HepG2 (cell line): ENCODE measurements around the gene TMED6. TPM values are rescaled to one million over a fixed set of nuclear protein-coding genes. Genes with fewer than 3 reads are reported as not detected.

Experiments
- ARID2 ChIP-seq: sonication (generic); formaldehyde crosslinking; IDR thresholded peaks from 2 replicates; pipeline ENCODE4 v1.8.1; 2022; ENCODE audit warnings: mild to moderate bottlenecking, missing genetic modification reagents, borderline replicate concordance
- GABPB1 ChIP-seq: IDR thresholded peaks from 2 replicates; pipeline ENCODE4 v1.6.1; 2016; ENCODE audit warnings: mild to moderate bottlenecking, missing genetic modification reagents, moderate library complexity, missing compliant biosample characterization
- IRX3 ChIP-seq: sonication (generic); formaldehyde crosslinking; IDR thresholded peaks from 2 replicates; pipeline ENCODE4 v1.8.1; 2023; ENCODE audit warnings: mild to moderate bottlenecking, low read depth, missing genetic modification reagents, borderline replicate concordance
- KAT7 ChIP-seq: IDR thresholded peaks from 2 replicates; pipeline ENCODE4 v1.6.1; 2018; ENCODE audit warnings: borderline replicate concordance, missing compliant biosample characterization
- LCORL ChIP-seq, 2 experiments: fragments of 450-650 bp in 1 of 2; sonication (generic) in 1 of 2; formaldehyde crosslinking in 1 of 2; IDR thresholded peaks; 2 replicates each; pipeline versions ENCODE4 v1.5.0 to v1.6.1; 2017 to 2020; ENCODE audit warnings: antibody characterized with exemption in 1 of 2, missing genetic modification reagents in 1 of 2
- PATZ1 ChIP-seq: sonication (generic); formaldehyde crosslinking; IDR thresholded peaks from 2 replicates; pipeline ENCODE4 v1.4.0; 2020; ENCODE audit warnings: missing genetic modification reagents
- POLR2A ChIP-seq, 2 experiments: IDR thresholded peaks; 2 replicates each; pipeline ENCODE4 v1.6.1; 2011; ENCODE audit warnings: low read depth in 2 of 2, low read length in 2 of 2, mild to moderate bottlenecking in 1 of 2, moderate library complexity in 1 of 2; ENCODE audit not compliant: insufficient read depth in 1 of 2
- SIX1 ChIP-seq: sonication (generic); formaldehyde crosslinking; IDR thresholded peaks from 2 replicates; pipeline ENCODE4 v1.4.0; 2020; ENCODE audit warnings: missing genetic modification reagents, borderline replicate concordance
- SNAPC2 ChIP-seq: sonication (generic); formaldehyde crosslinking; IDR thresholded peaks from 2 replicates; pipeline ENCODE4 v1.8.1; 2022; ENCODE audit warnings: mild to moderate bottlenecking, missing genetic modification reagents
- U2AF2 ChIP-seq: fragments of 200-400 bp; formaldehyde crosslinking; IDR thresholded peaks from 2 replicates; pipeline ENCODE4 v1.6.1; 2017; ENCODE audit warnings: low read depth, mild to moderate bottlenecking, low read length
- XRCC5 ChIP-seq: fragments of 200-400 bp; formaldehyde crosslinking; optimal IDR thresholded peaks from 2 replicates; pipeline ENCODE3; 2017; ENCODE audit warnings: mild to moderate bottlenecking, low read length
- ZFAT ChIP-seq: sonication (generic); formaldehyde crosslinking; conservative IDR thresholded peaks from 2 replicates; pipeline ENCODE4 v1.8.1; 2023; ENCODE audit warnings: missing genetic modification reagents, inconsistent platforms
- ZKSCAN1 ChIP-seq: fragments of 150-350 bp; IDR thresholded peaks from 2 replicates; pipeline ENCODE4 v1.6.1; 2014; ENCODE audit warnings: low read length
- ZNF225 ChIP-seq: sonication (generic); formaldehyde crosslinking; IDR thresholded peaks from 2 replicates; pipeline ENCODE4 v1.4.0; 2020; ENCODE audit warnings: mild to moderate bottlenecking, missing genetic modification reagents
- ZNF232 ChIP-seq: sonication (generic); formaldehyde crosslinking; IDR thresholded peaks from 2 replicates; pipeline ENCODE4 v1.4.0; 2020; ENCODE audit warnings: missing genetic modification reagents, borderline replicate concordance
- ZNF577 ChIP-seq: sonication (generic); formaldehyde crosslinking; IDR thresholded peaks from 2 replicates; pipeline ENCODE4 v1.4.0; 2020; ENCODE audit warnings: mild to moderate bottlenecking, low read depth, missing genetic modification reagents, borderline replicate concordance
- ZNF614 ChIP-seq: IDR thresholded peaks from 2 replicates; pipeline ENCODE4 v1.6.1; 2018; ENCODE audit warnings: missing biosample characterization, missing genetic modification reagents, inconsistent platforms, borderline replicate concordance
- ZNF678 ChIP-seq: sonication (generic); formaldehyde crosslinking; IDR thresholded peaks from 2 replicates; pipeline ENCODE4 v1.4.0; 2020; ENCODE audit warnings: mild to moderate bottlenecking, missing genetic modification reagents
- polyA plus RNA-seq, 8 experiments: library from polyadenylated mRNA; depleted of rRNA in 3 of 8; stranded (reverse) in 7 of 8; unstranded in 1 of 8; fragments of >200 nt; fragmentation: Illumina TruSeq in 4 of 8; extraction: Trizol in 4 of 8; gene quantifications; 2 replicates each; pipeline versions ENCODE4 v1.2.1 to v1.2.3, GENCODE V29; 2011 to 2016; ENCODE audit warnings: low read depth in 4 of 8, missing spikeins in 1 of 8, mixed read lengths in 1 of 8; ENCODE audit not compliant: insufficient read depth in 1 of 8
- total RNA-seq, 5 experiments: library from RNA; depleted of rRNA; stranded (reverse); fragments of >200 nt; fragmentation: Illumina TruSeq; extraction: Trizol; gene quantifications; 2 replicates each; pipeline ENCODE4 v1.2.3, GENCODE V29; 2016; ENCODE audit warnings: low read depth in 1 of 5
- TF ChIP-seq, protein P1 (sequence below): sonication (generic); formaldehyde crosslinking; conservative IDR thresholded peaks from 2 replicates; pipeline ENCODE4 v1.4.0; 2020; ENCODE audit warnings: missing genetic modification reagents
- TF ChIP-seq, protein P2 (sequence below): sonication (generic); formaldehyde crosslinking; IDR thresholded peaks from 2 replicates; pipeline ENCODE4 v1.8.1; 2022; ENCODE audit warnings: low read depth, mild to moderate bottlenecking, missing genetic modification reagents
- TF ChIP-seq, protein P3 (sequence below): IDR thresholded peaks from 2 replicates; pipeline ENCODE4 v1.6.1; 2016

The TMED6 gene
- total and polyA plus RNA-seq, 2 of the 13 experiments (the other 11 are each of a cell fraction or from before 2014, with no cell fraction given): 9.8 to 14.4 TPM

DNA sequence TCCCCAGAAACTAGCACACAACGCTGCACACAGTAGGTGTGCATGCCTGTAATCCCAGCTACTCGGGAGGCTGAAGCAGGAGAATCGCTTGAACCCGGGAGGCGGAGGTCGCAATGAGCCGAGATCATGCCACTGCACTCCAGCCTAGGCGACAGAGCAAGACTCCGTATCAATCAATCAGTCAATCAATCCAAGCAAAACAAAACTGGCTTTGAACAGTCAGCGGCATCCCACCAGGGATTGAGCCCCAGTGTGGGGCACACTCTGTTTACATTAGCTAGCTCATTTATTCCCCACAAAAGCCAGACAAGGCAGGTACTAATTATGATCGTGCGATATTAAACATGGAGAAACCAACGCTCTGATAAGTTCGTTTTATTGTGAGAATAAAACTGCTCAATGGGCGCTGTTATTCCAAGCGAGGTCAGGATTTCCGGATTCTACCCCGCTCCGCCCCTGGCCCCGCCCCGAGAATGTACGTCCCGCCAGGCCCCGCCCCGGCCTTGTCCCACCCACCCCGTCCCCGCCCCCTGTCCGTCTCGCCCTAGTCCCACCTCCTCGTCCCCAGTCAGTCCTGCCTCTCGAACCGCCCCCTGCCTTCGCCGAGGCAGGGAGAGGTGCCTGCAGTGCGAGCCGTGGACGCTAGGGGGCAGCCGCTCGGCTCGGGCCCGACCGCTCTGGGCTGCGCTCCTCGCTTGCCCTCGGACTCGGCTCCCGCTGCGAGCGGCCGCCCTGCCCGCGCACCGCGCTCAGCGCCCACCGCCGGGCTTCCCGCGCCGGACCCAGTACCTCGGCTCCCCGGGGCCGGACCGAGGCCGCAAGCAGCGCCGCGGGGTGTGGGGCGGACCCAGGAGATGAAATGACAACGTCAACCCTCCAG is 40.7 kb downstream of the TMED6 start, which contains the start of gene VPS4A (continued):
- no peak for TF ChIP-seq U2AF2
- no peak for TF ChIP-seq ZFAT (CRISPR knock-in tag)
- TF ChIP-seq, protein P1, sequence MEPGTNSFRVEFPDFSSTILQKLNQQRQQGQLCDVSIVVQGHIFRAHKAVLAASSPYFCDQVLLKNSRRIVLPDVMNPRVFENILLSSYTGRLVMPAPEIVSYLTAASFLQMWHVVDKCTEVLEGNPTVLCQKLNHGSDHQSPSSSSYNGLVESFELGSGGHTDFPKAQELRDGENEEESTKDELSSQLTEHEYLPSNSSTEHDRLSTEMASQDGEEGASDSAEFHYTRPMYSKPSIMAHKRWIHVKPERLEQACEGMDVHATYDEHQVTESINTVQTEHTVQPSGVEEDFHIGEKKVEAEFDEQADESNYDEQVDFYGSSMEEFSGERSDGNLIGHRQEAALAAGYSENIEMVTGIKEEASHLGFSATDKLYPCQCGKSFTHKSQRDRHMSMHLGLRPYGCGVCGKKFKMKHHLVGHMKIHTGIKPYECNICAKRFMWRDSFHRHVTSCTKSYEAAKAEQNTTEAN (CRISPR knock-in tag): no peak; the same call in 1 of the 2 replicates
- TF ChIP-seq ZNF577 (CRISPR knock-in tag): no peak
- TF ChIP-seq ZNF678 (CRISPR knock-in tag): peak; percentile 61; the same call in 1 of the 2 replicates
- TF ChIP-seq ZNF232 (CRISPR knock-in tag): 0 out of 2 replicates have a peak, but pooled peaks have one; percentile 22
- TF ChIP-seq ZNF225 (CRISPR knock-in tag): no peak
- TF ChIP-seq SNAPC2: 0 out of 2 replicates have a peak, but pooled peaks have one; percentile 47
- TF ChIP-seq, protein P2, sequence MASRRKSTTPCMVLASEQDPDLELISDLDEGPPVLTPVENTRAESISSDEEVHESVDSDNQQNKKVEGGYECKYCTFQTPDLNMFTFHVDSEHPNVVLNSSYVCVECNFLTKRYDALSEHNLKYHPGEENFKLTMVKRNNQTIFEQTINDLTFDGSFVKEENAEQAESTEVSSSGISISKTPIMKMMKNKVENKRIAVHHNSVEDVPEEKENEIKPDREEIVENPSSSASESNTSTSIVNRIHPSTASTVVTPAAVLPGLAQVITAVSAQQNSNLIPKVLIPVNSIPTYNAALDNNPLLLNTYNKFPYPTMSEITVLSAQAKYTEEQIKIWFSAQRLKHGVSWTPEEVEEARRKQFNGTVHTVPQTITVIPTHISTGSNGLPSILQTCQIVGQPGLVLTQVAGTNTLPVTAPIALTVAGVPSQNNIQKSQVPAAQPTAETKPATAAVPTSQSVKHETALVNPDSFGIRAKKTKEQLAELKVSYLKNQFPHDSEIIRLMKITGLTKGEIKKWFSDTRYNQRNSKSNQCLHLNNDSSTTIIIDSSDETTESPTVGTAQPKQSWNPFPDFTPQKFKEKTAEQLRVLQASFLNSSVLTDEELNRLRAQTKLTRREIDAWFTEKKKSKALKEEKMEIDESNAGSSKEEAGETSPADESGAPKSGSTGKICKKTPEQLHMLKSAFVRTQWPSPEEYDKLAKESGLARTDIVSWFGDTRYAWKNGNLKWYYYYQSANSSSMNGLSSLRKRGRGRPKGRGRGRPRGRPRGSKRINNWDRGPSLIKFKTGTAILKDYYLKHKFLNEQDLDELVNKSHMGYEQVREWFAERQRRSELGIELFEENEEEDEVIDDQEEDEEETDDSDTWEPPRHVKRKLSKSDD (CRISPR knock-in tag): peak; percentile 63
- peak; percentile 93 for TF ChIP-seq ZKSCAN1
- TF ChIP-seq XRCC5: peak; percentile 78
- peak; percentile 62; the same call in 1 of the 2 replicates for TF ChIP-seq IRX3
- TF ChIP-seq, protein P3, sequence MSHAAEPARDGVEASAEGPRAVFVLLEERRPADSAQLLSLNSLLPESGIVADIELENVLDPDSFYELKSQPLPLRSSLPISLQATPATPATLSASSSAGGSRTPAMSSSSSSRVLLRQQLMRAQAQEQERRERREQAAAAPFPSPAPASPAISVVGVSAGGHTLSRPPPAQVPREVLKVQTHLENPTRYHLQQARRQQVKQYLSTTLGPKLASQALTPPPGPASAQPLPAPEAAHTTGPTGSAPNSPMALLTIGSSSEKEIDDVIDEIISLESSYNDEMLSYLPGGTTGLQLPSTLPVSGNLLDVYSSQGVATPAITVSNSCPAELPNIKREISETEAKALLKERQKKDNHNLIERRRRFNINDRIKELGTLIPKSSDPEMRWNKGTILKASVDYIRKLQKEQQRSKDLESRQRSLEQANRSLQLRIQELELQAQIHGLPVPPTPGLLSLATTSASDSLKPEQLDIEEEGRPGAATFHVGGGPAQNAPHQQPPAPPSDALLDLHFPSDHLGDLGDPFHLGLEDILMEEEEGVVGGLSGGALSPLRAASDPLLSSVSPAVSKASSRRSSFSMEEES (CRISPR knock-in tag): 0 out of 2 replicates have a peak, but pooled peaks have one; percentile 11
- peak; percentile 85 for TF ChIP-seq GABPB1 (CRISPR knock-in tag)
- no peak for TF ChIP-seq ARID2 (CRISPR knock-in tag)
- TF ChIP-seq KAT7: peak; percentile 42; the same call in 1 of the 2 replicates
- TF ChIP-seq POLR2A (IDR thresholded peaks at IDR 0.05; ENCODE audit: insufficient read depth in 1 of 2, low read depth in 2 of 2, low read length in 2 of 2): peak; percentile 81 to 82
- peak; percentile 72; the same call in 1 of the 2 replicates for TF ChIP-seq ZNF614 (CRISPR knock-in tag)
- TF ChIP-seq SIX1 (CRISPR knock-in tag): no peak; the same call in 1 of the 2 replicates
- peak; percentile 31; the same call in 1 of the 2 replicates for TF ChIP-seq PATZ1 (CRISPR knock-in tag)
- no peak for TF ChIP-seq LCORL (IDR thresholded peaks at IDR 0.05)
- peak; percentile 45 for TF ChIP-seq LCORL (CRISPR knock-in tag; IDR thresholded peaks at IDR 0.05)
